Glomerular endothelial cell (primary cell): ENCODE data around the gene RAP1GAP. TPM values are rescaled to one million over a fixed set of nuclear protein-coding genes. Genes with fewer than 3 reads are reported as not detected.

Source experiments
- DNase-seq: peaks from one replicate; pipeline ENCODE4 v3.0.0-alpha.2; 2011; ENCODE audit warnings: low read depth, low spot score; ENCODE audit errors: extremely low read depth
- total RNA-seq: library from RNA; depleted of rRNA; stranded (reverse); fragments of >200 nt; gene quantifications from 2 replicates; pipeline ENCODE4 v1.2.3, GENCODE V29; 2015

The RAP1GAP gene
- total RNA-seq, 1 donor from 2014 or later: not detected

GRCh38 chr1:21663248-21663950 lies 5.8 kb downstream of the RAP1GAP start:
- no peak for DNase-seq

- no peak for DNase-seq
These were observed 6.5 kb downstream of the RAP1GAP start for GRCh38 chr1:21662426-21663247.

- no peak for DNase-seq
These were observed 7.3 kb downstream of the RAP1GAP start for GRCh38 chr1:21661886-21662285.

- DNase-seq: no peak
These were observed 9.2 kb downstream of the RAP1GAP start for GRCh38 chr1:21659924-21660326.

- no peak for DNase-seq
These were observed 9.8 kb downstream of the RAP1GAP start for GRCh38 chr1:21659099-21659923.

GRCh38 chr1:21657456-21658190 lies 11.5 kb downstream of the RAP1GAP start:
- no peak for DNase-seq

GRCh38 chr1:21655748-21656147 lies 13.4 kb downstream of the RAP1GAP start:
- DNase-seq: no peak

- DNase-seq: no peak
These were observed 13.9 kb downstream of the RAP1GAP start for GRCh38 chr1:21655259-21655658.

GRCh38 chr1:21654209-21654608 lies 14.9 kb downstream of the RAP1GAP start:
- no peak for DNase-seq

- DNase-seq: no peak
These were observed 15.4 kb downstream of the RAP1GAP start for GRCh38 chr1:21653744-21654100.

- DNase-seq: no peak
These were observed 16.0 kb downstream of the RAP1GAP start for GRCh38 chr1:21652937-21653743.

GRCh38 chr1:21652101-21652936 lies 16.8 kb downstream of the RAP1GAP start:
- no peak for DNase-seq

GRCh38 chr1:21651214-21652042 lies 17.7 kb downstream of the RAP1GAP start:
- DNase-seq: no peak

GRCh38 chr1:21650400-21650799 lies 18.8 kb downstream of the RAP1GAP start:
- no peak for DNase-seq

GRCh38 chr1:21649315-21649714 lies 19.8 kb downstream of the RAP1GAP start:
- no peak for DNase-seq

- DNase-seq: no peak
These were observed 20.4 kb downstream of the RAP1GAP start for GRCh38 chr1:21648791-21649190.

- DNase-seq: no peak
These were observed 20.8 kb downstream of the RAP1GAP start for GRCh38 chr1:21648352-21648730.
